DND-41 (cell line): ENCODE results near the gene PCDH12.
A peak's percentile ranks its signal among the peaks of the same experiment; 100 is the strongest.

Experiments used
- EZH2 ChIP-seq: IDR thresholded peaks from 3 replicates; pipeline ENCODE4 v1.6.1; 2012; ENCODE audit warnings: borderline replicate concordance, low read depth, mild to moderate bottlenecking, moderate library complexity, low read length, inconsistent platforms; ENCODE audit not compliant: severe bottlenecking
- TF ChIP-seq, protein P1 (sequence below): IDR thresholded peaks from 2 replicates; pipeline ENCODE4 v1.5.1; 2012; ENCODE audit warnings: borderline replicate concordance, low read length, moderate library complexity, mild to moderate bottlenecking; ENCODE audit not compliant: poor library complexity, severe bottlenecking; ENCODE audit errors: extremely low read depth

DNA sequence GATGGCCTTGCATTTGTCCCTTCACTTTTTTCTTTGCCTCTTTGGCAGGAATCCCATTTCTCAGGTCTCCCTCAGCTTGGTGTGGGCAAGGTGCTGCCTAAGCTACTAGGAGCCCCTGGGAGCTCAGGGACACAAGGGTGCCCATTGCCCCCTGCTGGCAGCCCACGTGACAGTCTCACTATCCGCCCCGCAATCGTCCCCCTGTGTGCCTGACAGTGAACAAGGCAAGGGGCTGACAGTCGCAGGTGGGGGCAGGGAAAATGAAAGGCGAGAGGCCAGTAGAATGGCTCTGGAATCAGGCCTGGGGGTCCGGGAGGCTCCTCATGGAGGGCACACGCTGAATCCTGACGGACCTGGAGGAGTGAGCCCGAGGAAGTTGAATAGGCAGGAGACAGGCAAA lies 2.0 kb upstream of the PCDH12 start:
- TF ChIP-seq, protein P1, sequence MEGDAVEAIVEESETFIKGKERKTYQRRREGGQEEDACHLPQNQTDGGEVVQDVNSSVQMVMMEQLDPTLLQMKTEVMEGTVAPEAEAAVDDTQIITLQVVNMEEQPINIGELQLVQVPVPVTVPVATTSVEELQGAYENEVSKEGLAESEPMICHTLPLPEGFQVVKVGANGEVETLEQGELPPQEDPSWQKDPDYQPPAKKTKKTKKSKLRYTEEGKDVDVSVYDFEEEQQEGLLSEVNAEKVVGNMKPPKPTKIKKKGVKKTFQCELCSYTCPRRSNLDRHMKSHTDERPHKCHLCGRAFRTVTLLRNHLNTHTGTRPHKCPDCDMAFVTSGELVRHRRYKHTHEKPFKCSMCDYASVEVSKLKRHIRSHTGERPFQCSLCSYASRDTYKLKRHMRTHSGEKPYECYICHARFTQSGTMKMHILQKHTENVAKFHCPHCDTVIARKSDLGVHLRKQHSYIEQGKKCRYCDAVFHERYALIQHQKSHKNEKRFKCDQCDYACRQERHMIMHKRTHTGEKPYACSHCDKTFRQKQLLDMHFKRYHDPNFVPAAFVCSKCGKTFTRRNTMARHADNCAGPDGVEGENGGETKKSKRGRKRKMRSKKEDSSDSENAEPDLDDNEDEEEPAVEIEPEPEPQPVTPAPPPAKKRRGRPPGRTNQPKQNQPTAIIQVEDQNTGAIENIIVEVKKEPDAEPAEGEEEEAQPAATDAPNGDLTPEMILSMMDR = peak; percentile 72
- no peak for TF ChIP-seq EZH2
